H1 (cell line): ENCODE data around the gene DSG4. TPM values are rescaled to one million over a fixed set of nuclear protein-coding genes. Genes with fewer than 3 reads are reported as not detected.

Experiments used
- CTCF ChIA-PET: fragments of 300-600 bp; sonication (Branson Sonifier 250); formaldehyde crosslinking; loops from one replicate; lab custom pipeline; 2021; ENCODE audit not compliant: partially characterized antibody; lab: Charles Lee
- POLR2A ChIA-PET: fragments of 300-600 bp; sonication (Branson Sonifier 250); formaldehyde crosslinking; loops from one replicate; lab custom pipeline; 2021; ENCODE audit warnings: inconsistent platforms; ENCODE audit not compliant: partially characterized antibody; lab: Charles Lee
- DNase-seq, 2 experiments: peaks; one replicate each; pipeline versions ENCODE4 v3.0.0 to v3.0.0-alpha.2; 2010 to 2022; ENCODE audit warnings: low spot score in 2 of 2, low read depth in 1 of 2, mixed read lengths in 1 of 2
- FAIRE-seq: peaks from 2 replicates; lab custom pipeline; 2011; peaks lifted over from hg19 to GRCh38; lab: Jason Lieb, UNC
- H2AFZ ChIP-seq: 2 replicates; pipeline ENCODE4 v1.8.1; 2012; ENCODE audit warnings: low read length, inconsistent platforms
- H2AK5ac ChIP-seq: 2 replicates; pipeline ENCODE4 v1.6.1; 2013; ENCODE audit warnings: low read depth, low read length
- H2BK120ac ChIP-seq: replicated peaks from 2 replicates; pipeline ENCODE3; 2013; ENCODE audit warnings: low read depth, low read length, inconsistent platforms
- H2BK12ac ChIP-seq: 2 replicates; pipeline ENCODE4 v1.6.1; 2013; ENCODE audit warnings: low read depth, low read length
- H2BK15ac ChIP-seq: 2 replicates; pipeline ENCODE4 v1.6.1; 2013; ENCODE audit warnings: low read length
- H2BK20ac ChIP-seq: 2 replicates; pipeline ENCODE4 v1.6.1; 2013; ENCODE audit warnings: low read length
- H2BK5ac ChIP-seq: 2 replicates; pipeline ENCODE4 v1.6.1; 2013; ENCODE audit warnings: low read depth, low read length
- H3K14ac ChIP-seq: 2 replicates; pipeline ENCODE4 v1.6.1; 2013; ENCODE audit warnings: inconsistent platforms; ENCODE audit not compliant: insufficient read length
- H3K18ac ChIP-seq: 2 replicates; pipeline ENCODE4 v1.6.1; 2013; ENCODE audit warnings: low read length; ENCODE audit errors: extremely low read depth
- H3K23ac ChIP-seq: 2 replicates; pipeline ENCODE4 v1.6.1; 2013; ENCODE audit warnings: inconsistent platforms; ENCODE audit not compliant: insufficient read length
- H3K23me2 ChIP-seq: 2 replicates; pipeline ENCODE4 v1.6.1; 2013; ENCODE audit warnings: low read depth, low read length
- H3K27ac ChIP-seq: 2 replicates; pipeline ENCODE4 v1.6.1; 2011; ENCODE audit warnings: low read depth, low read length, inconsistent platforms
- H3K27me3 ChIP-seq, 4 experiments: replicated peaks in 1 of 4; 1 replicate in 1 of 4; 2 replicates in 3 of 4; pipeline versions ENCODE4 v1.6.1 to v1.8.1; 2011 to 2013; ENCODE audit warnings: low read length in 3 of 4, mild to moderate bottlenecking in 3 of 4, inconsistent platforms in 2 of 4, mixed read lengths in 2 of 4, moderate library complexity in 1 of 4; ENCODE audit not compliant: control insufficient read depth in 3 of 4, insufficient read depth in 3 of 4; ENCODE audit errors: extremely low read depth in 1 of 4
- H3K36me3 ChIP-seq, 4 experiments: 2 replicates each; pipeline versions ENCODE4 v1.6.1 to v1.8.1; 2011 to 2013; ENCODE audit warnings: mild to moderate bottlenecking in 4 of 4, low read length in 3 of 4, moderate library complexity in 2 of 4, control low read depth in 1 of 4, inconsistent platforms in 1 of 4; ENCODE audit not compliant: insufficient read depth in 4 of 4, control insufficient read depth in 2 of 4
- H3K4ac ChIP-seq: replicated peaks from 2 replicates; pipeline ENCODE3; 2013; ENCODE audit warnings: low read length, low read depth, mixed read lengths, inconsistent platforms; ENCODE audit not compliant: insufficient read length
- H3K4me1 ChIP-seq, 4 experiments: replicated peaks in 1 of 4; 1 replicate in 1 of 4; 2 replicates in 3 of 4; pipeline versions ENCODE4 v1.6.1 to v1.8.1; 2011 to 2013; ENCODE audit warnings: low read length in 3 of 4, inconsistent platforms in 2 of 4, mixed read lengths in 1 of 4; ENCODE audit not compliant: insufficient read depth in 4 of 4, control insufficient read depth in 3 of 4
- H3K4me2 ChIP-seq, 2 experiments: 2 replicates each; pipeline versions ENCODE4 v1.6.1 to v1.8.1; 2011 to 2013; ENCODE audit warnings: low read depth in 2 of 2, low read length in 2 of 2, control low read depth in 1 of 2, inconsistent platforms in 1 of 2, mild to moderate bottlenecking in 1 of 2; ENCODE audit not compliant: insufficient read depth in 1 of 2
- H3K4me3 ChIP-seq, 4 experiments: fragments of 200-600, 300-600 bp in 1 of 4; sonication (generic), shearing (Covaris generic), sonication (Bioruptor Twin) in 1 of 4; 2 replicates each; pipeline versions ENCODE4 v1.5.1 to v1.8.1; 2011 to 2016; ENCODE audit warnings: low read length in 4 of 4, low read depth in 3 of 4, control low read depth in 2 of 4, inconsistent platforms in 2 of 4, mild to moderate bottlenecking in 2 of 4, mixed read lengths in 1 of 4, moderate library complexity in 1 of 4; ENCODE audit not compliant: insufficient read depth in 2 of 4; ENCODE audit errors: extremely low read depth in 1 of 4
- H3K56ac ChIP-seq: replicated peaks from 2 replicates; pipeline ENCODE3; 2013; ENCODE audit warnings: low read depth, mild to moderate bottlenecking, mixed read lengths, low read length, inconsistent platforms; ENCODE audit not compliant: insufficient read length
- H3K79me1 ChIP-seq: 2 replicates; pipeline ENCODE4 v1.6.1; 2013; ENCODE audit warnings: low read depth, low read length, control low read depth
- H3K79me2 ChIP-seq, 2 experiments: 2 replicates each; pipeline versions ENCODE4 v1.6.1 to v1.8.1; 2012 to 2013; ENCODE audit warnings: low read length in 2 of 2, mild to moderate bottlenecking in 2 of 2, inconsistent platforms in 1 of 2; ENCODE audit not compliant: insufficient read depth in 2 of 2, control insufficient read depth in 1 of 2
- H3K9ac ChIP-seq, 4 experiments: replicated peaks in 1 of 4; 1 replicate in 1 of 4; 2 replicates in 3 of 4; pipeline versions ENCODE4 v1.6.1 to v1.8.1; 2011 to 2013; ENCODE audit warnings: low read depth in 3 of 4, low read length in 3 of 4, control low read depth in 2 of 4, mild to moderate bottlenecking in 2 of 4, moderate library complexity in 2 of 4, inconsistent platforms in 1 of 4; ENCODE audit errors: extremely low read depth in 1 of 4
- H3K9me3 ChIP-seq, 2 experiments: 2 replicates each; pipeline versions ENCODE4 v1.6.1 to v1.8.1; 2012 to 2013; ENCODE audit warnings: mild to moderate bottlenecking in 2 of 2, moderate library complexity in 2 of 2, control low read depth in 1 of 2, inconsistent platforms in 1 of 2, low read depth in 1 of 2, low read length in 1 of 2, mixed read lengths in 1 of 2; ENCODE audit not compliant: insufficient read depth in 2 of 2
- H4K20me1 ChIP-seq, 2 experiments: replicated peaks in 1 of 2; 2 replicates each; pipeline versions ENCODE3 to v1.8.1; 2011 to 2013; ENCODE audit warnings: inconsistent platforms in 2 of 2, low read length in 2 of 2, mild to moderate bottlenecking in 1 of 2; ENCODE audit not compliant: insufficient read depth in 2 of 2, control insufficient read depth in 1 of 2
- H4K5ac ChIP-seq: 2 replicates; pipeline ENCODE4 v1.6.1; 2013; ENCODE audit warnings: low read length, low read depth, mixed read lengths, inconsistent platforms; ENCODE audit not compliant: insufficient read length
- H4K8ac ChIP-seq: 2 replicates; pipeline ENCODE4 v1.8.0; 2013; ENCODE audit warnings: mild to moderate bottlenecking, moderate library complexity, low read length, inconsistent platforms; ENCODE audit not compliant: insufficient read depth; ENCODE audit errors: extremely low read depth
- H4K91ac ChIP-seq: replicated peaks from 2 replicates; pipeline ENCODE3; 2013; ENCODE audit warnings: low read length, mixed read lengths, inconsistent platforms; ENCODE audit not compliant: insufficient read length
- CREB1 ChIP-seq: IDR thresholded peaks from 2 replicates; pipeline ENCODE4 v1.6.1; 2012; ENCODE audit warnings: inconsistent platforms
- EZH2 ChIP-seq: fragments of 200-600 bp; sonication (generic); IDR thresholded peaks from 2 replicates; pipeline ENCODE4 v1.7.1; 2012; ENCODE audit warnings: low read depth, mild to moderate bottlenecking, moderate library complexity, low read length, inconsistent platforms; ENCODE audit not compliant: severe bottlenecking
- HDAC2 ChIP-seq, 2 experiments: fragments of 300-600 bp in 1 of 2; sonication (generic) in 1 of 2; IDR thresholded peaks; 2 replicates each; pipeline ENCODE4 v1.6.1; 2011 to 2012; ENCODE audit warnings: low read depth in 2 of 2, low read length in 2 of 2, mild to moderate bottlenecking in 2 of 2, moderate library complexity in 2 of 2, borderline replicate concordance in 1 of 2, inconsistent platforms in 1 of 2
- MAFK ChIP-seq: IDR thresholded peaks from 2 replicates; pipeline ENCODE4 v1.6.1; 2012; ENCODE audit warnings: low read depth, mild to moderate bottlenecking, improper control_type of control experiment, low read length
- NRF1 ChIP-seq: IDR thresholded peaks from 2 replicates; pipeline ENCODE4 v1.6.1; 2011; ENCODE audit warnings: mild to moderate bottlenecking, low read depth, low read length, improper control_type of control experiment
- SIN3A ChIP-seq, 2 experiments: IDR thresholded peaks in 1 of 2; conservative IDR thresholded peaks in 1 of 2; 2 replicates each; pipeline ENCODE4 v1.6.1; 2011 to 2012; ENCODE audit warnings: low read length in 2 of 2, improper control_type of control experiment in 1 of 2, low read depth in 1 of 2, mild to moderate bottlenecking in 1 of 2
- SIRT6 ChIP-seq: IDR thresholded peaks from one replicate; pipeline ENCODE4 v1.7.1; 2012; ENCODE audit warnings: low read length, inconsistent platforms
- SP2 ChIP-seq: IDR thresholded peaks from 2 replicates; pipeline ENCODE4 v1.6.1; 2012; ENCODE audit warnings: mild to moderate bottlenecking, low read length, inconsistent platforms
- TAF1 ChIP-seq: IDR thresholded peaks from 2 replicates; pipeline ENCODE4 v1.6.1; 2011; ENCODE audit warnings: mild to moderate bottlenecking, low read depth, low read length
- YY1 ChIP-seq: IDR thresholded peaks from 2 replicates; pipeline ENCODE4 v1.6.1; 2011; ENCODE audit warnings: low read depth, mild to moderate bottlenecking, low read length
- WGBS, 2 experiments: shearing (Covaris generic) in 1 of 2; methylation state at CpG; one replicate each; pipeline versions ENCODE4 v1.1.6 to v1.1.7; 2013 to 2015; ENCODE audit warnings: low lambda C conversion rate in 2 of 2, mixed read lengths in 2 of 2, inconsistent platforms in 1 of 2, low coverage in 1 of 2, missing lambda C conversion rate in 1 of 2; ENCODE audit not compliant: insufficient replicate concordance in 2 of 2, insufficient coverage in 1 of 2, insufficient read length in 1 of 2; ENCODE audit errors: extremely low coverage in 1 of 2, missing lambda C conversion rate in 1 of 2; 5-methylcytosine and 5-hydroxymethylcytosine counted together
- polyA plus RNA-seq, 7 experiments: library from polyadenylated mRNA; depleted of rRNA in 3 of 7; stranded (reverse) in 5 of 7; unstranded in 2 of 7; fragments of >200 nt in 5 of 7; fragments of 200-250 nt in 2 of 7; gene quantifications; 1 replicate in 5 of 7; 2 replicates in 1 of 7; 4 replicates in 1 of 7; pipeline versions ENCODE4 v1.2.1 to v1.2.3, GENCODE V29; 2011 to 2013; ENCODE audit warnings: missing spikeins in 2 of 7, mixed read lengths in 2 of 7
- total RNA-seq: library from RNA; stranded (reverse); fragmentation: NEBNext Ultra II Directional; extraction: Animal tissue kit (Norgen Biotek cat#: 25700); gene quantifications from 2 replicates; pipeline ENCODE4 v1.2.1, GENCODE V29; 2021
- TF ChIP-seq, protein P1 (sequence below): IDR thresholded peaks from 2 replicates; pipeline ENCODE4 v1.6.1; 2011; ENCODE audit warnings: low read depth, mild to moderate bottlenecking, low read length; ENCODE audit not compliant: insufficient read depth
- TF ChIP-seq, protein P2 (sequence below): IDR thresholded peaks from 2 replicates; pipeline ENCODE4 v1.6.1; 2012; ENCODE audit warnings: low read length, inconsistent platforms

DSG4 gene
- total and polyA plus RNA-seq, 2 of the 8 experiments (the other 6 are each of a cell fraction or from before 2014, with no cell fraction given), result not detected

DNA sequence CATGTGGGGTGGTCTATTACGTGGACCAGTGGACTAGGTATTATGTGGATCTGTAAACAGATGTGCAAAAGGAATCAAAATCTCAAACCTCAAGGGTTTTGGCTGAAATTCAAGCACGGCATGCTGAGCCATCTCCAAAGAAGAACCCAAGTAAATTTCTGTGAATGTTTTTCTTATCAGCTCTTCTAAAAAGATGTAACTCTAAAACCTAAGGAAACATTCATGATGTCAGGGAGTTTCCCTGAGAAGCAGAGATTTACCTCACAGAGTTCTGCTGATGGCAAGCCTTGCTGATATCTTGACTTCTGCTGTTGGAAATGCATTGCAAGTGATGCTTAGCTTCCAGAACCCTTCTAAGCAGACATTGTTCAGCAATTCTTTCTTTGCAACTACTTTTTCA, 21.6 kb downstream of the DSG4 start:
- no peak overlapping the region for H4K5ac ChIP-seq
- no peak overlapping the region for H4K8ac ChIP-seq
- H3K4ac ChIP-seq, result no peak overlapping the region
- no peak overlapping the region for H2AFZ ChIP-seq
- H3K4me3 ChIP-seq, result no peak overlapping the region
- H3K79me2 ChIP-seq, result no peaks in the 10 kb centered on the region
- no peaks in the 10 kb centered on the region for H3K9me3 ChIP-seq
- no peak for FAIRE-seq
- H2BK20ac ChIP-seq, result no peak overlapping the region
- ChIA-PET POLR2A (no interaction called here), CTCF (interaction anchor here (3.0 kb wide), 1 partner anchor 11 kb away, joined by 9 read pairs; no protein-coding TSS in a partner anchor)
- H3K79me1 ChIP-seq, result no peaks in the 10 kb centered on the region
- H2BK120ac ChIP-seq, result no peak overlapping the region
- no peak overlapping the region for H2BK12ac ChIP-seq
- WGBS, 2 experiments, result 67% methylated on average over 2 of the region's 2 CpGs; no CpG with 5 or more reads in 1 of the 2 experiments
- no peaks in the 10 kb centered on the region for H3K36me3 ChIP-seq
- DNase-seq, result no peak
- H3K56ac ChIP-seq, result no peak overlapping the region
- no peak overlapping the region for H2AK5ac ChIP-seq
- no peak overlapping the region for H3K4me2 ChIP-seq
- no peak overlapping the region for H3K9ac ChIP-seq
- no peak overlapping the region for H3K14ac ChIP-seq
- H2BK5ac ChIP-seq, result no peak overlapping the region
- H3K23me2 ChIP-seq, result no peaks in the 10 kb centered on the region
- H3K18ac ChIP-seq, result no peak overlapping the region
- no peaks in the 10 kb centered on the region for H4K20me1 ChIP-seq
- H3K4me1 ChIP-seq, result no peaks in the 10 kb centered on the region
- H3K27me3 ChIP-seq, result no peaks in the 10 kb centered on the region
- H4K91ac ChIP-seq, result no peak overlapping the region
- H2BK15ac ChIP-seq, result no peak overlapping the region
- H3K23ac ChIP-seq, result no peak overlapping the region
- no peak overlapping the region for H3K27ac ChIP-seq
- TF ChIP-seq, protein P1, sequence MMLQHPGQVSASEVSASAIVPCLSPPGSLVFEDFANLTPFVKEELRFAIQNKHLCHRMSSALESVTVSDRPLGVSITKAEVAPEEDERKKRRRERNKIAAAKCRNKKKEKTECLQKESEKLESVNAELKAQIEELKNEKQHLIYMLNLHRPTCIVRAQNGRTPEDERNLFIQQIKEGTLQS, result no peak
- TF ChIP-seq SIRT6, result no peak
- TF ChIP-seq HDAC2 (IDR thresholded peaks at IDR 0.05; ENCODE audit: borderline replicate concordance in 1 of 2, low read depth in 2 of 2, low read length in 2 of 2), result no peak
- TF ChIP-seq YY1, result no peak
- TF ChIP-seq CREB1, result no peak
- no peak for TF ChIP-seq NRF1
- no peak for TF ChIP-seq SP2
- TF ChIP-seq EZH2, result no peak
- TF ChIP-seq SIN3A (conservative IDR thresholded peaks at IDR 0.05 in 1 of 2, IDR thresholded peaks at IDR 0.05 in 1 of 2; ENCODE audit: low read depth in 1 of 2, low read length in 2 of 2), result no peak
- TF ChIP-seq, protein P2, sequence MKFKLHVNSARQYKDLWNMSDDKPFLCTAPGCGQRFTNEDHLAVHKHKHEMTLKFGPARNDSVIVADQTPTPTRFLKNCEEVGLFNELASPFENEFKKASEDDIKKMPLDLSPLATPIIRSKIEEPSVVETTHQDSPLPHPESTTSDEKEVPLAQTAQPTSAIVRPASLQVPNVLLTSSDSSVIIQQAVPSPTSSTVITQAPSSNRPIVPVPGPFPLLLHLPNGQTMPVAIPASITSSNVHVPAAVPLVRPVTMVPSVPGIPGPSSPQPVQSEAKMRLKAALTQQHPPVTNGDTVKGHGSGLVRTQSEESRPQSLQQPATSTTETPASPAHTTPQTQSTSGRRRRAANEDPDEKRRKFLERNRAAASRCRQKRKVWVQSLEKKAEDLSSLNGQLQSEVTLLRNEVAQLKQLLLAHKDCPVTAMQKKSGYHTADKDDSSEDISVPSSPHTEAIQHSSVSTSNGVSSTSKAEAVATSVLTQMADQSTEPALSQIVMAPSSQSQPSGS, result no peak
- TF ChIP-seq TAF1, result no peak
- TF ChIP-seq MAFK, result no peak
